Gastrocnemius medialis (tissue), 4 donors: ENCODE data around the gene PERM1. TPM values are rescaled to one million over a fixed set of nuclear protein-coding genes. Genes with fewer than 3 reads are reported as not detected.

Experiments
- ATAC-seq, 2 donors: fragments of 150-250 bp; one replicate each; pipeline ENCODE4 v1.9.1; 2016
- DNase-seq, 2 donors: peaks; one replicate each; pipeline ENCODE4 v3.0.0-alpha.2; 2019
- H3K27ac ChIP-seq, 4 donors: fragments of 200-600 bp; sonication (generic); 1 replicate in 1 of 4; 2 replicates in 3 of 4; pipeline ENCODE4 v1.5.1; 2016 to 2018; ENCODE audit warnings: mild to moderate bottlenecking in 2 of 4, moderate library complexity in 1 of 4
- H3K27me3 ChIP-seq, 3 donors: fragments of 200-600 bp; sonication (generic) in 2 of 3; 1 replicate in 1 of 3; 2 replicates in 2 of 3; pipeline versions ENCODE4 v1.5.1 to v1.6.0; 2016 to 2019; ENCODE audit warnings: mild to moderate bottlenecking in 1 of 3, moderate library complexity in 1 of 3
- H3K36me3 ChIP-seq, 2 donors: fragments of 200-600 bp; sonication (generic) in 1 of 2; one replicate each; pipeline ENCODE4 v1.5.1; 2017 to 2018
- H3K4me1 ChIP-seq, 2 donors: fragments of 200-600 bp; sonication (generic) in 1 of 2; one replicate each; pipeline ENCODE4 v1.5.1; 2016 to 2017; ENCODE audit warnings: mild to moderate bottlenecking in 2 of 2
- H3K4me3 ChIP-seq, 4 donors: fragments of 200-600 bp; sonication (generic) in 3 of 4; 1 replicate in 1 of 4; 2 replicates in 3 of 4; pipeline ENCODE4 v1.5.1; 2016 to 2019; ENCODE audit warnings: mild to moderate bottlenecking in 2 of 4
- H3K9me3 ChIP-seq, 3 donors: fragments of 200-600 bp; sonication (generic) in 2 of 3; 1 replicate in 1 of 3; 2 replicates in 2 of 3; pipeline ENCODE4 v1.5.1; 2016 to 2019
- POLR2A ChIP-seq, 2 donors: fragments of 450-650 bp; IDR thresholded peaks; one replicate each; pipeline ENCODE4 v1.6.1; 2017; ENCODE audit warnings: antibody characterized with exemption in 2 of 2, mild to moderate bottlenecking in 2 of 2, moderate library complexity in 2 of 2
- in situ Hi-C, 4 donors: fragments of 200-750 bp; cut with MboI; loops; one replicate each; pipeline versions ENCODE4 v1.15.0 to v1.8.0; 2017; ENCODE audit warnings: low sequenced_read_pairs in 4 of 4
- intact Hi-C: fragments of 100-400 bp; cut with DNase I; formaldehyde crosslinking; loops from one replicate; pipeline ENCODE4 v1.15.1; 2023; ENCODE audit warnings: low total_unique reads
- total RNA-seq, 4 donors: library from RNA; depleted of rRNA; stranded (reverse); fragments of >200 nt; gene quantifications; one replicate each; pipeline versions ENCODE4 v1.1.0 to v1.2.3, GENCODE V29; 2016
- TF ChIP-seq, protein P1 (sequence below), 5 experiments: fragments of 450-650 bp in 3 of 5; fragments of 200-600 bp in 2 of 5; sonication (generic) in 2 of 5; IDR thresholded peaks in 4 of 5; conservative IDR thresholded peaks in 1 of 5; 1 replicate in 4 of 5; 2 replicates in 1 of 5; pipeline ENCODE4 v1.5.1; 2016 to 2019; ENCODE audit warnings: antibody characterized with exemption in 5 of 5, mild to moderate bottlenecking in 3 of 5, moderate library complexity in 3 of 5

The PERM1 gene
- total RNA-seq, 4 donors from 2014 or later: 38.9 to 218 (median 98.8) TPM

- intact Hi-C loops: no loop called here
- ATAC-seq (no peak), DNase-seq (no peak)
- Histone ChIP-seq H3K9me3 (no peaks in the 10 kb centered on the region), H3K36me3 (no peaks in the 10 kb centered on the region), H3K27ac (no peak overlapping the region), H3K27me3 (peaks cover 46 to 64% (median 56%) of the 10 kb centered on the region in 3 donors), H3K4me3 (no peak overlapping the region), H3K4me1 (peaks cover 4 to 13% of the 10 kb centered on the region in 2 donors)
- in situ Hi-C loops: no loop called here
- no peak for TF ChIP-seq POLR2A (IDR thresholded peaks at IDR 0.05)
- TF ChIP-seq, protein P1, sequence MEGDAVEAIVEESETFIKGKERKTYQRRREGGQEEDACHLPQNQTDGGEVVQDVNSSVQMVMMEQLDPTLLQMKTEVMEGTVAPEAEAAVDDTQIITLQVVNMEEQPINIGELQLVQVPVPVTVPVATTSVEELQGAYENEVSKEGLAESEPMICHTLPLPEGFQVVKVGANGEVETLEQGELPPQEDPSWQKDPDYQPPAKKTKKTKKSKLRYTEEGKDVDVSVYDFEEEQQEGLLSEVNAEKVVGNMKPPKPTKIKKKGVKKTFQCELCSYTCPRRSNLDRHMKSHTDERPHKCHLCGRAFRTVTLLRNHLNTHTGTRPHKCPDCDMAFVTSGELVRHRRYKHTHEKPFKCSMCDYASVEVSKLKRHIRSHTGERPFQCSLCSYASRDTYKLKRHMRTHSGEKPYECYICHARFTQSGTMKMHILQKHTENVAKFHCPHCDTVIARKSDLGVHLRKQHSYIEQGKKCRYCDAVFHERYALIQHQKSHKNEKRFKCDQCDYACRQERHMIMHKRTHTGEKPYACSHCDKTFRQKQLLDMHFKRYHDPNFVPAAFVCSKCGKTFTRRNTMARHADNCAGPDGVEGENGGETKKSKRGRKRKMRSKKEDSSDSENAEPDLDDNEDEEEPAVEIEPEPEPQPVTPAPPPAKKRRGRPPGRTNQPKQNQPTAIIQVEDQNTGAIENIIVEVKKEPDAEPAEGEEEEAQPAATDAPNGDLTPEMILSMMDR (IDR thresholded peaks at IDR 0.05 in 4 of 5, conservative IDR thresholded peaks at IDR 0.05 in 1 of 5): no peak
Observed at GRCh38 chr1:928825-929661, 52.9 kb downstream of the PERM1 start.

DNA sequence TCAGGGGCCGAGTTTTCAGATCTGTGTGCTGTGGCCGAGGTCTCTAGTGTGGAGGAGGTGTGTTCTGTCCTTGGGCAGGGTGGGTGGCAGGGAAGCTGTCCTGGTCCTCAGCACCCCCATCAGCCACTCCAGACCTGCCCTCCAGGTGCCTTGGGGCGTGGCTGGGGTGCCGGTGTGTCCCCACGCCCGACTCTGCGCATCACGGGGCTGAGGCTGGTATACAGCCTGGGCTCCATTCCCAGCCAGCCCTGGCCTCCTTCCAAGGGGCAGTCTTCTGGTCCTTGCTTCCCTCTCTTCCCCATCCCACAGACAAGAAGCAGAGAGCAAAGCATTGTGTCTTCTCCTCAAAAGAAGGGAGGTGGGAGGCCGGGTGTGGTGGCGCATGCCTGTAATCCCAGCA is 54.1 kb downstream of the PERM1 start:
- intact Hi-C loops: no loop called here
- TF ChIP-seq, protein P1 (IDR thresholded peaks at IDR 0.05 in 4 of 5, conservative IDR thresholded peaks at IDR 0.05 in 1 of 5): no peak
- no peak for TF ChIP-seq POLR2A (IDR thresholded peaks at IDR 0.05)
- in situ Hi-C loops: no loop called here
- Histone ChIP-seq H3K9me3 (no peaks in the 10 kb centered on the region), H3K4me3 (no peak overlapping the region), H3K36me3 (no peaks in the 10 kb centered on the region), H3K4me1 (peaks cover 4 to 19% of the 10 kb centered on the region in 2 donors), H3K27me3 (peaks cover 36 to 55% (median 52%) of the 10 kb centered on the region in 3 donors), H3K27ac (no peak overlapping the region)
- no peak for ATAC-seq
- no peak for DNase-seq

DNA sequence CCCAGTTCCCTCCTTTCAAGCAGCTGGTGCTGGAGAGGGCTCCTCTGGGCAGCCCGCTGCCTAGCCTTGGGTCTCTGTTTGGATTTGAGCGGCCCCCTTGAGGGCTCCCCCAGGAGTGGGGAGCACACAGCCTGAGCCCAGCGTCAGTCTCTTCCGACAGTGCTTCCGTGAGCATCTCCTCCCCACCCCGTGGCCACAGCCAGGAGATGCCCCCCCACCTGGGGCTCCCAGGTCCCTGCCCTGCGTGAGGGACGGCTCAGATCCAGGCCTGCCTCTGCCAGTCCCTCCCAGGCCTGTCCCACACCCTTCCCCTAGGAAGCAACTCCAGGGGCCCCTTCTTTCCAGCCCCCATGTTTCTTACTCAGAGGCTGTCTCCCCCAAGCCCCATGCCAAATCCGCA is 54.7 kb downstream of the PERM1 start:
- H3K27me3 ChIP-seq: peaks cover 33 to 49% (median 49%) of the 10 kb centered on the region in 3 donors
- in situ Hi-C loops: no loop called here
- H3K36me3 ChIP-seq: no peaks in the 10 kb centered on the region
- no peak overlapping the region for H3K4me3 ChIP-seq
- DNase-seq (no peak), ATAC-seq (no peak)
- no peak overlapping the region for H3K27ac ChIP-seq
- intact Hi-C loops: no loop called here
- TF ChIP-seq, protein P1 (IDR thresholded peaks at IDR 0.05 in 4 of 5, conservative IDR thresholded peaks at IDR 0.05 in 1 of 5): no peak
- no peak for TF ChIP-seq POLR2A (IDR thresholded peaks at IDR 0.05)
- peaks cover 4 to 19% of the 10 kb centered on the region in 2 donors for H3K4me1 ChIP-seq
- H3K9me3 ChIP-seq: no peaks in the 10 kb centered on the region

DNA sequence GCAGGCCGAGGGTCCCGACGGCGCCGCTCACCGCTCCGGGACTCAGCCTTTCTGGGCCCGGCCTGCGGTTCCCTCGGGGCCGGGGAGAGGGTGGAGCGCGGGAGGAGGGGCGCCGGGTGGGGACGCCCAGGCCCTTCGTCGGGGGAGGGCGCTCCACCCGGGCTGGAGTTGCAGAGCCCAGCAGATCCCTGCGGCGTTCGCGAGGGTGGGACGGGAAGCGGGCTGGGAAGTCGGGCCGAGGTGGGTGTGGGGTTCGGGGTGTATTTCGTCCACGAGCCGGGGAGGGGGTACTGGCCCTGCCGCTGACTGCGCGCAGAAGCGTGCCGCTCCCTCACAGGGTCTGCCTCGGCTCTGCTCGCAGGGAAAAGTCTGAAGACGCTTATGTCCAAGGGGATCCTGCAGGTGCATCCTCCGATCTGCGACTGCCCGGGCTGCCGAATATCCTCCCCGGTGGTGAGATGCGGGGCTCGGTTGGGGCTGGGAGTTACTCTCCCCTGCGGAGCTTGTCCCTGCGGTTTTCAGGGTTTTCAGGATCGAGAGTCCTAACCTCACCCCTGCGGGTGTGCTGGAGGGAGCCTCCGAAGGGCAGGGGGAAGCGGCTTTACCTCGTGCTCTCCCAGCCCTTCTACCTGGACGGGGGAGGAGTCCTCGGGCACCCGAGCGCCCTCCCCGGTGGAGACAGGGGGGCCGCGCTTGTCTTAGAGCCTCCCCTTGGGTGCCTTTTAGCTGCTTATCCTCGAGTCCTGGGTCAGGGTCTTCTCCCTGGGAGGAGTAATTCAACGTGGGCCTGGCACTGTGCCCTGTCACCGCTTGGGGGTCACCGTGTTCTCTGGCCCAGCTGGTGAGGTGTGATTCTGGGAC is 56.1 kb downstream of the PERM1 start:
- ATAC-seq: no peak
- TF ChIP-seq POLR2A (IDR thresholded peaks at IDR 0.05): no peak
- TF ChIP-seq, protein P1 (IDR thresholded peaks at IDR 0.05 in 4 of 5, conservative IDR thresholded peaks at IDR 0.05 in 1 of 5): no peak
- H3K27ac ChIP-seq: no peak overlapping the region
- no peak for DNase-seq
- peaks cover 30 to 41% (median 38%) of the 10 kb centered on the region in 3 donors for H3K27me3 ChIP-seq
- H3K4me1 ChIP-seq: peaks cover 11 to 26% of the 10 kb centered on the region in 2 donors
- H3K36me3 ChIP-seq: no peaks in the 10 kb centered on the region
- in situ Hi-C loops: no loop called here
- H3K9me3 ChIP-seq: no peaks in the 10 kb centered on the region
- intact Hi-C loops: no loop called here
- H3K4me3 ChIP-seq: peak overlapping the region in 3 of 4 donors; percentile 31 to 48 (median 41)

Other genes starting within 250 kb of the PERM1 start
- under 1 TPM in 2 of 4 donors, not detected in 2; 0.17 to 0.38 TPM for gene SAMD11, start 58.2 kb downstream of the PERM1 start, total RNA-seq
- gene NOC2L, start 22.8 kb downstream of the PERM1 start, total RNA-seq: 100 to 1,000 TPM in 1 of 4 donors, 10 to 100 TPM in 3; 47.4 to 115 (median 74.2) TPM
- gene KLHL17, start 21.5 kb downstream of the PERM1 start, total RNA-seq: 1 to 10 TPM; 1.3 to 5.7 (median 2.3) TPM
- gene PLEKHN1, start 15.6 kb downstream of the PERM1 start, total RNA-seq: under 1 TPM in 1 of 4 donors, not detected in 3; 0.23 TPM
- gene HES4, start 18.0 kb upstream of the PERM1 start, total RNA-seq: 10 to 100 TPM in 2 of 4 donors, 1 to 10 TPM in 2; 6.4 to 17.4 (median 9.5) TPM
- 10 to 100 TPM in 2 of 4 donors, 1 to 10 TPM in 2; 4.3 to 37.6 (median 10.2) TPM for gene ISG15, start 31.4 kb upstream of the PERM1 start, total RNA-seq
- 1 to 10 TPM; 2.0 to 3.8 (median 3.1) TPM for gene AGRN, start 38.0 kb upstream of the PERM1 start, total RNA-seq
- not detected for gene RNF223, start 92.2 kb upstream of the PERM1 start, total RNA-seq
- 1 to 10 TPM; 2.8 to 6.4 (median 5.3) TPM for gene C1orf159, start 134.0 kb upstream of the PERM1 start, total RNA-seq
- under 1 TPM in 2 of 4 donors, not detected in 2; 0.13 to 0.16 TPM for gene TTLL10, start 191.8 kb upstream of the PERM1 start, total RNA-seq
- gene TNFRSF18, start 224.5 kb upstream of the PERM1 start, total RNA-seq: not detected
- 1 to 10 TPM in 1 of 4 donors, under 1 TPM in 2, not detected in 1; 0.42 to 2.1 (median 0.46) TPM for gene TNFRSF4, start 232.1 kb upstream of the PERM1 start, total RNA-seq
- gene SDF4, start 249.9 kb upstream of the PERM1 start, total RNA-seq: 10 to 100 TPM; 51.0 to 94.2 (median 79.4) TPM